ENCODE results near the gene PXDC1.

PXDC1 gene, protein sequence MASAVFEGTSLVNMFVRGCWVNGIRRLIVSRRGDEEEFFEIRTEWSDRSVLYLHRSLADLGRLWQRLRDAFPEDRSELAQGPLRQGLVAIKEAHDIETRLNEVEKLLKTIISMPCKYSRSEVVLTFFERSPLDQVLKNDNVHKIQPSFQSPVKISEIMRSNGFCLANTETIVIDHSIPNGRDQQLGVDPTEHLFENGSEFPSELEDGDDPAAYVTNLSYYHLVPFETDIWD

GRCh38 chr6:3751077-3751729 lies at the start of gene PXDC1:
PXDC1 (minus strand) TSS chr6:3751713; CDS start chr6:3751531, 182 bp downstream.
- peak within 1 kb of the TSS; percentile 39 for H3K4me3 ChIP-seq
- no peaks in the 10 kb centered on the region for H3K9me3 ChIP-seq
- no peaks in the 10 kb centered on the region for H3K36me3 ChIP-seq (replicated peaks)
- peak in 1 of 2 experiments; percentile 36 for DNase-seq (ENCODE audit: low spot score in 2 of 2)
- in situ Hi-C loops (cut with MboI; ENCODE audit: low sequenced_read_pairs), result no loop called here
- H3K27me3 ChIP-seq (ENCODE audit: low read depth), result no peaks in the 10 kb centered on the region
- peaks cover 11% of the 10 kb centered on the region for H3K4me1 ChIP-seq

- H3K4me3 ChIP-seq, result no peak overlapping the region
- H3K27me3 ChIP-seq (ENCODE audit: low read depth), result no peaks in the 10 kb centered on the region
- peaks cover 5% of the 10 kb centered on the region for H3K4me1 ChIP-seq
- no peaks in the 10 kb centered on the region for H3K36me3 ChIP-seq (replicated peaks)
- DNase-seq (ENCODE audit: low spot score in 2 of 2), result no peak
- H3K9me3 ChIP-seq, result no peaks in the 10 kb centered on the region
- in situ Hi-C loops (cut with MboI; ENCODE audit: low sequenced_read_pairs), result no loop called here
Observed at GRCh38 chr6:3800850-3801591, 49.5 kb upstream of the PXDC1 start.

- DNase-seq (ENCODE audit: low spot score in 2 of 2), result no peak
- Histone ChIP-seq H3K4me1 (peaks cover 5% of the 10 kb centered on the region), H3K9me3 (no peaks in the 10 kb centered on the region), H3K27me3 (ENCODE audit: low read depth) (no peaks in the 10 kb centered on the region), H3K4me3 (no peak overlapping the region), H3K36me3 (replicated peaks) (no peaks in the 10 kb centered on the region)
- in situ Hi-C loops (cut with MboI; ENCODE audit: low sequenced_read_pairs), result no loop called here
Observed at GRCh38 chr6:3799719-3800118, 48.2 kb upstream of the PXDC1 start.

GRCh38 chr6:3798055-3798919 lies 46.8 kb upstream of the PXDC1 start:
- Histone ChIP-seq H3K4me1 (no peaks in the 10 kb centered on the region), H3K4me3 (no peak overlapping the region)
- no peak for DNase-seq (ENCODE audit: low spot score in 2 of 2)

GRCh38 chr6:3797231-3798054 lies 45.9 kb upstream of the PXDC1 start:
- DNase-seq (ENCODE audit: low spot score in 2 of 2), result no peak
- no peaks in the 10 kb centered on the region for H3K27me3 ChIP-seq (ENCODE audit: low read depth)
- H3K36me3 ChIP-seq (replicated peaks), result no peaks in the 10 kb centered on the region
- no peaks in the 10 kb centered on the region for H3K9me3 ChIP-seq
- no peak overlapping the region for H3K4me3 ChIP-seq
- H3K4me1 ChIP-seq, result no peaks in the 10 kb centered on the region
- in situ Hi-C loops (cut with MboI; ENCODE audit: low sequenced_read_pairs), result no loop called here

More at GRCh38 chr6:3798055-3798919, 46.8 kb upstream of the PXDC1 start:
- Histone ChIP-seq H3K27me3 (ENCODE audit: low read depth) (no peaks in the 10 kb centered on the region), H3K36me3 (replicated peaks) (no peaks in the 10 kb centered on the region), H3K9me3 (no peaks in the 10 kb centered on the region)
- in situ Hi-C loops (cut with MboI; ENCODE audit: low sequenced_read_pairs), result no loop called here

DNA sequence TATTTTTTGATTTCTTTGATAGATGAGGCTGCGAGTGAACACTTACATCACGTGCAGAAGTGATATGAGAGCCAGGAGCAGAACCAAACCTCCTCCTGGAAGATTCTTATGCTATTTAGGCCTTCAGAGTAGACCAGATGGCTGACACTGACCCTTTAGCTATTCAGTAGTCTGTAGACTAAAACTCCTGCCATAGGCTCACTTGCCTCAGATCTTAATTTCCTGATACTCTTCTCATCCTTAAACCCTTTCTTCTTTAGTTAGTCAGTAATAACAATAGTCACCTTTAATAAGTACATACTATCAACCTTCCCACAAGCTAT lies 45.2 kb upstream of the PXDC1 start:
- no peak for DNase-seq (ENCODE audit: low spot score in 2 of 2)
- Histone ChIP-seq H3K27me3 (ENCODE audit: low read depth) (no peaks in the 10 kb centered on the region), H3K4me3 (no peak overlapping the region), H3K9me3 (no peaks in the 10 kb centered on the region), H3K36me3 (replicated peaks) (no peaks in the 10 kb centered on the region), H3K4me1 (no peaks in the 10 kb centered on the region)
- in situ Hi-C loops (cut with MboI; ENCODE audit: low sequenced_read_pairs), result no loop called here

GRCh38 chr6:3795836-3796718 lies 44.6 kb upstream of the PXDC1 start:
- in situ Hi-C loops (cut with MboI; ENCODE audit: low sequenced_read_pairs), result no loop called here
- H3K9me3 ChIP-seq, result no peaks in the 10 kb centered on the region
- no peaks in the 10 kb centered on the region for H3K4me1 ChIP-seq
- no peak for DNase-seq (ENCODE audit: low spot score in 2 of 2)
- no peaks in the 10 kb centered on the region for H3K36me3 ChIP-seq (replicated peaks)
- H3K27me3 ChIP-seq (ENCODE audit: low read depth), result no peaks in the 10 kb centered on the region
- no peak overlapping the region for H3K4me3 ChIP-seq

DNA sequence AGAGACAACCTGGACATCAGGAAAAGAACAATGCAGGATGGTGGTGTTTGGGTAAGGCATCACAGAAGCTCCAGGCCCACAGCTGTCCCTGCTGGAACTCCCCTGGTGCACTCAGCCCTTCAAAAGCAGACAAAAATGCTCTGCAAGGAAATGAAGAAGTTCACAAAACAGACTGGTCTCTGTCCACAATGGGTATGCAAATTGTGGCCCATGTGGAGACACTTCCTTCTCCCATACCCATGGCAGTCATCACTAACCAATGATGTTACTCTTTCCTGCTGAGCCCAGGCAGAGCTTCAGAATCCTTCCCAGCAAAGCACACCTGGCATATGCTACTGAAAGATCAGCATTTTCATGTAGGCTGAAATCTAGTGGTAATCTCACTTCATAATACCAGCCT lies 42.6 kb upstream of the PXDC1 start:
- in situ Hi-C loops (cut with MboI; ENCODE audit: low sequenced_read_pairs), result no loop called here
- H3K4me3 ChIP-seq, result no peak overlapping the region
- no peaks in the 10 kb centered on the region for H3K4me1 ChIP-seq

GRCh38 chr6:3793545-3793944 lies 42.0 kb upstream of the PXDC1 start:
- no peak for DNase-seq (ENCODE audit: low spot score in 2 of 2)
- in situ Hi-C loops (cut with MboI; ENCODE audit: low sequenced_read_pairs), result no loop called here
- Histone ChIP-seq H3K4me1 (no peaks in the 10 kb centered on the region), H3K9me3 (no peaks in the 10 kb centered on the region), H3K27me3 (ENCODE audit: low read depth) (no peaks in the 10 kb centered on the region), H3K36me3 (replicated peaks) (no peaks in the 10 kb centered on the region), H3K4me3 (no peak overlapping the region)

More for the DNA sequence above, 42.6 kb upstream of the PXDC1 start:
- Histone ChIP-seq H3K36me3 (replicated peaks) (no peaks in the 10 kb centered on the region), H3K27me3 (ENCODE audit: low read depth) (no peaks in the 10 kb centered on the region), H3K9me3 (no peaks in the 10 kb centered on the region)
- DNase-seq (ENCODE audit: low spot score in 2 of 2), result no peak

- Histone ChIP-seq H3K36me3 (replicated peaks) (no peaks in the 10 kb centered on the region), H3K9me3 (no peaks in the 10 kb centered on the region), H3K4me1 (no peaks in the 10 kb centered on the region), H3K27me3 (ENCODE audit: low read depth) (no peaks in the 10 kb centered on the region), H3K4me3 (no peak overlapping the region)
- in situ Hi-C loops (cut with MboI; ENCODE audit: low sequenced_read_pairs), result no loop called here
- DNase-seq (ENCODE audit: low spot score in 2 of 2), result no peak
Observed at GRCh38 chr6:3791526-3792203, 40.2 kb upstream of the PXDC1 start.

DNA sequence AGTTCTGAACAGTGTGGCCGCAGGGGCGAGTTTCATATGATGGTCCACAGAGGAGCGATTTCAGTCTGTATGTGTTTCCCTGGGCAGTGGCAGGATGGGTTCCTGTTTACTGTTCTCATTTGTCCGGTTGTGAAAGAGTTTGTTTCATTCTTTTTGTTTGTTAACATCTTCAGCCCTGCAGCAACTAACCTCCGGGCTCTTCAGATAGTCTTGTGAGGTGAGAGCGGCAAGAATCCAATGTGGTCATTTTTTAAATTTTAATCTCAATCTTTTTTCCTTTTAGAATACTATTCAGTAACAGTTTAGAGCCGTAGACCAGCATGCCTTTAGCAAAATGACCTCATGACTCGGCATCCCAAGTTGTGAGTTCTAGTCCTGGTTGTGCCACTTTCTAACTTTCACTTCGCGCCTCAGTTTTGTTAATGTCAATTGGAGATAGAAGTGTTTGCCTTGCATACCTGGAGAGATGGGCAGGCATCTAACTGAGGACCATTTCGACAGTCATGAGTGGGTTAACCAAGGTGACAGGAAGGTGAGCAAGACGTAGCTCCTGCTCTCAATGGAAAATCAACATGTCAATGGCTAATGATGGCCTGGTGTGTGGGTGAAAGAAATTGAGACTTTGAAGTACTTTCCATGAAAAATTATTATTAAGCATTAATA lies 38.5 kb upstream of the PXDC1 start:
- DNase-seq (ENCODE audit: low spot score in 2 of 2), result no peak
- in situ Hi-C loops (cut with MboI; ENCODE audit: low sequenced_read_pairs), result no loop called here
- Histone ChIP-seq H3K9me3 (no peaks in the 10 kb centered on the region), H3K36me3 (replicated peaks) (no peaks in the 10 kb centered on the region), H3K4me3 (no peak overlapping the region), H3K4me1 (no peaks in the 10 kb centered on the region), H3K27me3 (ENCODE audit: low read depth) (no peaks in the 10 kb centered on the region)

Data from HAP-1 (cell line).